Fibroblast of skin of left biceps (primary cell): ENCODE measurements around the gene CCDC80.
A peak's percentile ranks its signal among the peaks of the same experiment; 100 is the strongest.
"Not testable (repeated sequence)": the region's sequence is repeated elsewhere in the genome, so short reads cannot be mapped to it uniquely, and the experiment has no call there.

Experiments
- DNase-seq, 2 experiments: peaks; one replicate each; pipeline ENCODE4 v3.0.0-alpha.2; 2013; ENCODE audit warnings: low read depth in 2 of 2

CCDC80 gene

GRCh38 chr3:112640930-112641801 is at the start of gene CCDC80:
Gene CCDC80, minus strand, starts transcription at chr3:112641143. Its CDS starts 1,238 bp downstream, at chr3:112639905.
- DNase-seq = peak; percentile 80 to 81

DNA sequence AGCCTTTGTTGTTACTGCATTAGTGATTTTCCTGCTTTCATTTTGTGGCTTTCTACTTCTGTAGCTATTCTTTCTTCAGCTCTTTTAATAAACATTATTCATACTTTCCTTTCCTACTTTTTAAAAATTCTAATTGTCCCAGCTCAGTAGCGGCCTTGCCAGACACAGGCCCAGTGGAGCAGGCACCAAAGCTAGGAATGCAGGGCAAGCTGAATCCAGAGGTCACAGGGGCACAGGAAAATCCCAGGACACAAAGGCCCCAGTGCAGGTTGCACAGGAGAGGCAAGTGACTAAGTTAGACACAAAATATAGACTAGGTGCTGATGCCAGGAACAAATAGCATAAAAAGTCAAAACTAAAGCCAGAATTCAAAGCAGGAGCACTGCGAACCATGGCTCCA is 49.0 kb upstream of the CCDC80 start:
- DNase-seq = no peak

DNA sequence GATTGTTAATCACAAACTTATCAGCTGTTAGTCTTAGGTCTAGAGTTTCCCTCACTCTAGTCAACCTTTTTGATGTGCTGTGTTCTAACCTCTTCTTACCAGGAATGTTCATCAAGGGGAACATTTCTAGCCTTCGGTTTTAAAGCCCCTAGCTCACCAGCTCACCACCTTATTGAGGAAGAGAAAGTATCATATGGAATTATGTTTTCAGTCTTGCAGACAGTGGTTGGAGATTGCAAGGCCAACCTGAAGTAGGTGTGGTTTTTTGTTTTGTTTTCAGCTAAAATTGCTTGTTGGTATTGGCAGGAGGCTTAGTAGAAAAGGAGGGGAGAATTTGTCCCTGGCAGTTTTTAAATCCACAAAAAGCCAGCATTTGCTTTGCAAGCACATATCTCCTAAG is 48.4 kb upstream of the CCDC80 start:
- no peak for DNase-seq

- no peak for DNase-seq
These were observed 47.9 kb upstream of the CCDC80 start for GRCh38 chr3:112688819-112689218.

DNA sequence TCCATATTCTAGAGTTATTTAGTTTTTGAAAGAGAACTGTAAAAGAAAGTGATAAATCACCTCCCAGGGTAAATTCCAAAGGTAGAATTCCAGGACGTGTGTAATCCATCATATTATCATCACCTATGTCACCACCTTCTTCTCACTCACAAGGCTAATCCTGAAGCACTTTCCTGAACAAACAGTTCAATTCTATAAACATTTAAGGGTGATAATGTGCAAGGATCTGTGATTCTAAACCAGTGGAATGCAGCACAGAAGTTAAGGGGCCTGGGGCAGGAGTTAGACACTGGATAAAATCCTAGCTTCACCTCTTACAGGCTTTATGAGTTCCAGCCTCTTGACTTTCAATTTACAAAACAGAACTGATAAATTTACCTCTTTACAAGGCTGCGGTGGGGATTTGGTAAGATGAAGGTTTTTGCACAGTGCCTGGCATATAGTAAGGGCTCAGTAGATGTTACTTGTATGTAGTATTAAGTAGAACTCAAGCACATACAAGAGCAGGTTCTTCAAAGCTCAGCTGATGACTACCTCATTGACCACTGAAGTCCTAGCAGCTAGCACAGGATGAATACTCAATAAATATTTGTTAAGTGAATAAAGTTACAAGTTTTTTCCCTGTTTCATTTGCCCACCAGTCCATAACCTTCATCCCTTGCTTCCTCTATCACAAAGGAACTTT is 47.3 kb upstream of the CCDC80 start:
- DNase-seq = peak; percentile 87 to 90

DNA sequence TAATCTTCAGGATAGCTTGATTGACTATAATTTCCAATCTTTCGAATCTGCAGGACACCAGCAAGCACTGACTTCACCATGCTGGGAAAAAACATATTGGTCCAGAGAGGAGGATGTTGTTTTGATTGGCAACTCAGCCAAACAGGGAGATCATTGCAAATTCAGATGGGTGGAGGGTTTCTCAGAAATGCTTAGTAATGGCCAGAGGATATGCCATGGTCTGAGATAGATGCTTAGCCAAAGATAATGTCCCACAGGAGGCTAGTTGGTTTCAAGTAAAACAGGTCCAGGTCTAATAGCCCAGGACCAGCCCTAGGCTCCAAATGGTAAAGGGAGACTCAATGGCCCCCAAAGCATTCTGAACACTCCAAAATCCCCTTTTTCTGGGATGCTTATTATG is 46.7 kb upstream of the CCDC80 start:
- DNase-seq = no peak

DNA sequence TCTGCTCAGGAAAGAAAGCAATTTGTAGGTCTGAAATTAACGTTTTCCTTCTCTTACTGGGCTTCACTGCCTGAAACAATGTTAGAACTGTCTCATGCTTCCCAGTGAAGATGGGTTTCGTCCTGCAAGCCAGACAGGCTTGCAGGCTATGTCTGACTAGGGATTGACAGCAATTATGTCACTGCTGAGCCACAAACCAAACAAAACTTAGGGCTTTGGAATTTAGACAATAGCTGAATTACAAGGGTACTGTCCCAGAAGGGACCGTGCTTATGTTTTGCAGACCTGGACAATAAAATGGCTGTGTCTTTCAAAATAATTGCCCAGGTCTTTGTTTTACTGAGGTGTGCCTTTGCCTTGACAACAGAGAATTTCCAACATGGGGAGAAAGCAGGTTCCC is 46.3 kb upstream of the CCDC80 start:
- DNase-seq = no peak

- no peak for DNase-seq
These were observed 45.2 kb upstream of the CCDC80 start for GRCh38 chr3:112685956-112686799.

- peak; percentile 87 to 88 for DNase-seq
These were observed 44.5 kb upstream of the CCDC80 start for GRCh38 chr3:112685420-112685819.

DNA sequence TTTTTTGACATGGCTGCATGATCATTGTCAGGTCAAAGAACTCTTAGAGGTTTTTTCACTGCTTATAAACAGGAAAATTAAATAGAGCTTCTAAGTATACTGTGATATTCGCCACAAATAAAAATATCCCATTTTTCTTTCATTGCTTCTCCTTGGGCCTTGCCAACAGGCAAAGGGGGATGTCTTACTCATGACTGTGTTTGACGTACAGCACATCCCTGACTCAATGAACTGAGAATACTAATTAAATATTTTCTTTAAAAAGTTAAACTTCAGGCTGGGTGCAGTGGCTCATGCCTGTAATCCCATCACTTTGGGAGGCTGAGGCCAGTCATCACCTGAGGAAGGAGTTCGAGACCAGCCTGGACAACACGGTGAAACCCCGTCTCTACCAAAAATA is 41.4 kb upstream of the CCDC80 start:
- DNase-seq = no peak

DNA sequence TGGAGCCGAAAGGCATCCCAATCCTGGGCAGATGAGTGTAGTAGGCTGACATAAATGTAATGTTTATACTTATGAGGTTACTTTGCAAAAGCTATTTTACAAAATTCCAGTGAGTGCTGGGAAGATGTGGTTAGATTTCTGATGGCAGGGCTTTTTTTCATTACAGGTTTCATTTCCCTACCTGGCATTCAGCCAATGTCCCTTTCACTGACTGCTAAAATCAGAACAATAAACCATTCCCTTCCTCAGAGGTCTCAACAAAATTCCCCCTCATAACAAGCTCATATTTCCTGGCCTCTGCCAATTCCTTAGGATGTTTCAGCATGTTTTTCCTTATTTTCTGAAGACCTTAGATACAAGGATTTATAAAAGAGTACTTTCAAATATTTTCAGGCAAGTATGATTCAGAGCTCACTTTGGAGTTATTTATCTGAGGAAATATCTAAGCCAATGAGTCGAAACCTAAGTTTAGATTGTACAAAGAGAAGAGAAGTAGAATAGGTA is 40.9 kb upstream of the CCDC80 start:
- DNase-seq = peak; percentile 94 to 96

GRCh38 chr3:112676659-112677234 is 35.8 kb upstream of the CCDC80 start:
- DNase-seq = peak; percentile 95 to 96

DNA sequence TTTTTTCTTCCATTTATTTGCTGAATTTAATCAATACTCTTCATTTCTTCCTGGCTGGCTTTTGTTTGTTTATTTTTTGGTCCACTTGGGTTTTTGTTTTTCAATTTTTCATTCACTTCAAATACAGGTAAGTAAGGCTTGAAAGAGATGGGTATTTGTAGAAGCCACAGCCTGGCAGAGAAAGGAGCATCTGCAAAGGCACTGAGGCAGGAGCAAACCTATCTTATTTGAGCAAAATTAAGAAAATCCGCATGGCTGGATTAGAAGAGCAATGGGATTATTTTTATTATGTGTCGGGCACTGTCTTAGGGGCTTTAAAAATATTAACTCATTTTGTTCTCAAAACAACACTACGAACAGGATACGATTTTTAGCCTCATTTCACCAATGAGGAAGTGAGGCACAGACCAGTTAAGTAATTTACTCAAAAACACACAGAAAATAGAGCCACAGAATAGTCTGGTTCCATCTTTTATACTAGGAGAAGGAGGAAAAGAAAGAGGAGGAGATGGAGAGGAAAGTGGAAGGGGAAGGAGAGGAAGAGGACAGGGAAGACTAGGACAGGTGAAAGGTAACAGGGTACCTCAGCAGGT is 35.1 kb upstream of the CCDC80 start:
- DNase-seq = no peak

DNA sequence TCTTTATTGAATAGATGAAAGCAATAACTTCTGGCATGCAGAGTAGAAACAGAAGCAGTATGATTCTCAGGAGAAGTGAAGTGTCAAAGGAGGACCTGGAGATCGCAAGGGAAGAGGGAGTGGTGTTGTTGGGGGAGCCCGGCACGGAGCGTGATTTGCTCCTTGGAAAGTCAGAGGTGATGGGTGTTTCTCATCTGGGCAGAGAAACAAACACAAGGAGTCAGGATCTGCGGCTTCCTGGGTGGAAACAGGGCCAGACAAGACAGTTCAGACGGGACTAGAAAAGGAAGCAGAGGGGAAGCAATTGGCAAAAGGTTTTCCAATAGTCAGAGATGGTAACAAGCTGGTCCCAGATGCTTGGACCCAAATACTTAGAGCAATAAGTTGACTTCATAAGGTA is 34.4 kb upstream of the CCDC80 start:
- DNase-seq = no peak

DNA sequence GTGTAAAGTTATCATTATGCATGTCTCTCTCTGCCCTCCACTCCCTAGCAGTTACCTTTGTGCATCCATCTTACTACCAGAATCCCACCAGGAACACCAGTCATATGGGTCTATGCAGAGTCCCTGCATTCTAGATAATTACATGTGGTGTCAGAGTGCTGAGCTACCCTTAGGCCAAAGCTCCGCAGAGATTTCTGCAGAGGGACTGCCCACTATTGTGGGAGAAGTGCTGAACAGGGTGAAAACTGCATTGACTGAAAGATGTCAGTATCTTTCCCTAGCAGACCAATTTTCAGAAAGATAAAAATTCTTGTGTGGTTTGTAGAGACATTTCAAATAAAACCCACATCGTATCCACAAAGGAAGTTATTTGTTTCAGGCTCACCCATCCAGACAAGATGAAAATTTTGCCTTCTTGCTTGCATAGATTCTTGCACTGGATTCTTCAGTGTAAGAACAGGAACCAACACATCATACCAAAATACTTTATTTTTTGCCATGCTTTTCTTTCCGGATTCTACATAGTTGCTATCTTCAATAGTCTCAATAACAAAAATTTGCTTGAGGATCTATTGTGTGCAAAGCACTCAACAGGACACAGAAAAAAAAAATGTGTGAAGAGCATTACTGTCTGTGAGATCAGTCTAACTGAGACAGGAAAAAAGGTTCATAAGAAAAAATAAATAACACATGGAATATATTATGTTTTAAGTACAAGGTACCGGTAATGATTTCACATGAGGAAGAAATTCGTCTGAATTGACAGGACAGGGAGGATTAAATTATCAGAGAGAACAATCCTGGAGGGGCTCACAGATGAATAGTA is 32.0 kb upstream of the CCDC80 start:
- DNase-seq = no peak

DNA sequence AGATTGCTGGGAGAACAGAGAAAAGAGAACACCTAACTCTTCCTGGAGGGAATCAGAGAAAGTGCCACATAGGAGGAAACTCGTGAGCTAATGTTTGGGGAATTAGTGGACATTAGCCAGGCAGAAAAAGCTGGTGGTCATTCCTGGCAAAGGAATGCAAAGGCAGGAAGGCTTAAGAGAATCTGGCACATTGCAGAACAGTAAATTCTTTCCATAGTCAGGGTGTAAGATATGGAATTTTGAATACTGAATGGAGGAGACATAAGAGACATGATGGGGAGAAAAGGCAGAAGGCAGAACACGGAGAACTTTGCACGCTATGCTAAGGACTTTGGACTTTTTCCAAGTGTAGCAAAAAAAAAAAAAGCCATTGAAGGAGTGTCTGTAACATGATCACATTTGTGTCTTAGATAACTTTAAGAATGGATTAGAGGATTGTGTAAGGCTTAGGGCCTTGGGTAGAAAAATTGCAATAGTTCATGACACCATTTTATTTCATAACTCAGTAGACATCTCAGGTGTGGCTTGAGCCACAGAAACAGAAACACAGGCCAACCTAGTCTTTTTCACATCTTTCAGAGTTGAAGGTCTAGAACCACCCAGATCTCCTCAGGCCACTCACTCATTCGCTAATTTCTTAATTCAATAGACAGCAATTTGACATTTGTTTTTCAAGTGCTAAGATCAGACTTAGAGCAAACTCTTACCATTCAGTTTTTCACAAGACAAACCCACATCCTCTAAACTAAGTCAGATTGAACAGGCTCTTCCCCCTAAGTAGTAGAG is 31.2 kb upstream of the CCDC80 start:
- peak; percentile 98 to 99 for DNase-seq

GRCh38 chr3:112670824-112671223 is 29.9 kb upstream of the CCDC80 start:
- DNase-seq = no peak

DNA sequence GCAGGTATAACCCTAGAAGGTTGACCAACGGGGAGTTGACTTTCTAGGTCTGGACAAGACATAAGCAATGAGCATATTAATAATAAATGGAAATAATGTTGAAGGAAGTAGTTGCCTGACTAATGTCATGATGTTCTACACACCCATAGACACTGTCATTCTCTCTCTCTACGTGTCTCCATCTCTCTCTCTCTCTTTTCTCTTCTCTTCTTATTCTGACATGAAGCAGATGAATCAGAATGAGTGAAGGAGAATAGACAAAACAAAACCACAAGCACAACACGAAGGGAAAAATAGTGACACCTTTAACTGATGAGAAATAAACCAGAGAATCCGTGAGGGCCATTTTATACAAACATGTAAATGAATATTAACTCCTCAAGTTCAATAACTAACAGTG is 26.7 kb upstream of the CCDC80 start:
- no peak for DNase-seq

DNA sequence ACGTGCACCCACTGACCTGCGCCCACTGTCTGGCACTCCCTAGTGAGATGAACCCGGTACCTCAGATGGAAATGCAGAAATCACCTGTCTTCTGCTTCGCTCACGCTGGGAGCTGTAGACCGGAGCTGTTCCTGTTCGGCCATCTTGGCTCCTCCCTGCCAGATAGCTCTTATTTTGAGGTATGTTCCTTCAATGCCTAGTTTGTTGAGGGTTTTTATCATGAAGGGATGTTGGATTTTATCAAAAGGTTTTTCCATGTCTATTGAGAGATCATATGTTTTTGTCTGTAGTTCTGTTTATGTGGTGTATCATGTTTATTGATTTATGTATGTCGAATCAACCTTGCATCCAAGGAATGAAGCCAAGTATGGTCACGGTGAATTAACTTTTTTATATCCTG is 24.1 kb upstream of the CCDC80 start:
- DNase-seq = not testable (repeated sequence)

GRCh38 chr3:112656043-112656442 is 15.1 kb upstream of the CCDC80 start:
- no peak for DNase-seq
